Activated T-cell treated with anti-CD3 and anti-CD28 coated beads, Interleukin-2, amount 50 U/mL, for 48 hours (primary cell): Measurements from ENCODE around the gene PAH.
A peak's percentile ranks its signal among the peaks of the same experiment; 100 is the strongest.

ENCODE experiments used
- DNase-seq, 2 experiments: peaks; one replicate each; pipeline ENCODE4 v3.0.0-alpha.2; 2020

The PAH gene

DNA sequence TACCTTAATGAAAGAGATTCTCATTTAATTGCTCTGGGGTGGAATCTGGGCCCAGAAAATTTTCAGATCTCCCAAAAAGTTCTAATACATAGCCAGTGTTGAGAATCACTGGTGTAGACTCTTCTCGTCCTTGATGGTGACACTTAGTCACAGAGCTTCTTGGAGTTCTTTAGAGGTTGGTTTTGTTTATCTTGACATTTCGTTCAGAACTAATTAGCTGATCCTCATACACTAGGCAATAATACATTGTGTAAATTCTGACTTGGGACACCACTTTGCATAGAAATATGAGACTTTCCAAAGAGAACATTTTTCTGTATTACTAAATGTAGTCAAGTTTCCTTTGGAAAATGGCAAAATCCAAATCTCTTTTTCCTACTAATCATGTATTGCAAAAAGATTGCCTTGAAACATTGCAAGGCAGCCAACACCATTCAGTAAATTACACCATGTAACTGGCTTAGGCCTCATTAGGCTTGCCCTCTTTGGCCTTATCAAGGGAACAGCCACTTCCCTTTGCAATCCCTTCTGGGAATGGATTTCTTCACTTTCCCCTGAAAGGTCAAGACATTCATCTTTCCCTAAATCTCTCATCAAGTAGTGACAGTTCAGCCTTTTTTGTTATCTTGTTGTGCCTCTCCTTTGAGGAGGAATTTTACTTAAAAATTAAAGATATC, 102.2 kb downstream of the PAH start:
- DNase-seq, result no peak

DNA sequence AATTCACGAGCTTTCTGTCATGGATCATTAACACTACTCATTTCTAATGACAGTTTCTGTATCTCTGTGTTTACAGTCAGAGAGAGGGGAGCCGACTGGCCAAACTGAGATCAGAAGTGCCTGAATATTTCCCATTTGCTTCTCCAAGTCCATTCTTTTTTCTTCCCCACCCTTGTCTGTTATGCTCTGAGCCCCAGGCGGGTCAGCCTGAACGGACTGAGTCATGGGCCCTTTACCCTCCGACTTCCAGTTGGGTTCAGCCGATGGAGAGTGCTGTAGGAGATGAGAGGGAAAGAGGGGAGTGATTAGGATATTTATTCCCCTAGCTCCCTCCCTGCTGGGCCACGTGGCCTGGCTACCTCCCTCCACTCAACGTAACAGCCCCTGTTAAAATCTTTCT, 104.7 kb downstream of the PAH start:
- no peak for DNase-seq

DNA sequence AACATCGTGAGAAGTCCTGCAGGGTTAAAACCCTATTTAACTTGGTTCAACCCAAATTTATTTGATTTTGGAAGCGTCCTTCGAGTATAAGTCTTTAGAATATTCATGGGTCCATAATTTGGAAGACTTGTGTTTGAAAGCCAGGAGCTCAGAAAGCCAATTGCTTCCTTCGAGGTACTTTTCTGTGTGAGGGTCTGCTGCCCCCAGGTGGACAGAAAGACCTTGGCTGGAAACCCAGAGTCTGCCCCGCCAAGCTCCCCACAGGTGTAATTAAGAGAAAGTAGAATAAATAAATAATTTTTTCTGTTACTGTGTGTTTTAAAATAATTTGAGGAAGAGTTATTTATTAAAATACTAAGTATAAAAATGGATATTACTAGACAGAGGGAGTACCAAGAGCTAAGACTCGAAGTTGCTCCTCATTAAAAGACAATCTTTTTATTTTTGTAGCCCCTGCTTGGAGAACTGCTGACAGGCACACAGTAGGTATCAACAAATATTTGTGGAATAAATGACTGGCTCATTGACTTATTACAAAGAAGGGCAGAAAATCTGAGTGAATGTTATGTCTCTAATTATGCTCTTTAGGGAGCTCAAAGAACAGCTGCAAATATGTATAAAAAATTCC, 105.8 kb downstream of the PAH start:
- DNase-seq, result peak in 1 of 2 experiments; percentile 24

DNA sequence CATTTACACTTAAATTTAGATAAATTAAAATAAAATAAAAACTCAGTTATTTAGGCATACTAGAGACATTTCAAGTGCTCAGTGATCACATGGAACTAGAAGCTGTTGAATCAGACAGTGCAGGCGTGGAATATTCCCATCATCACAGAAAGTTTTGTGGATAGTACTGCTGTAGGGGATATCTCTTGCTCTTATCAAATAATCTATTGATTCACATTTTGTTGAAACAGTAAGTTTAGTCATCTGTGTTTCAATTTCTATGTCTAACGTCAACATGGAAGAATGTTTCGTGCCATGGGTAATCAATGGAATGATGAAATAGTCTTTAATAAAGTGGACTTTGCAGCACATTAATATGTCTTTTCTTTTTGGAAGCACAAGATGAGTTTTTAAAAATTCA, 108.6 kb downstream of the PAH start:
- no peak for DNase-seq

DNA sequence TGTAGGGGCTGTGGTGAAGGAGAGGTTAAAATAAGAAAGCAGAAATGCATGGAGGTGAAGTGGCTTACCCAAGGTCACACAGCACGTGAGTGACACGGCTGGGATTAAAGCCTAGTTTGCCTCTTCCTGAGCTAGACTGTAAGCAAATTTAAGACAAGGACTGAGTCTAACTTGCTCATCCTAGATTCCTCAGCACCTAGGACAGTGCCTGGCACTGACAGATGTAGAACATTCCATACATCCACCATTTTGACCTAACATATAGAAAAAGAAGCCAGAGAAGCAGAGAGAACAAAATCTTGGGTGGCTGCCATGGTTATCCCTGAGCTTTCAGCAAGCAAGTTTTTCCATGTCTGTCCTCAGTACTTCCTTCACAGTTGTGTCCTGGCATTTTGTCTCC, 110.5 kb downstream of the PAH start:
- DNase-seq, result no peak

DNA sequence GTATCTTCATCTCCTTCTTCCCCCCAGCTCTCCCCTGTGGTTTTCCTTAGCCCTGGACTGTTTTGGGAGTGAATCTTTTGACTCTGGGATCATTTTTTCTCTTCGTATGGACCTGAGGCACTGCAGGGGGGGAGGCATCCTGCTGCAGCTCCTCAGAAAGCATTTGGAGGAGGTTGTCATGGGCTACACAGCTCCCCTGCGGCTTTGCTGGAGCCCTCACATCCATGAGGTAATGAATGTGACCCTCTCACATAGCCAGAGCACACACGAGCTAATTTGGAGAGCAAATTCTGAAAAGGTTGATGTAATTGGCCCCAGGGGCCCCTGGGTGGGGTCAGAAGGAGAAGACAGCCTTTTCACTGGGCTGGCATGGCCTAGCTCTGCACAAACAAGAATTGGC, 110.9 kb downstream of the PAH start:
- no peak for DNase-seq

DNA sequence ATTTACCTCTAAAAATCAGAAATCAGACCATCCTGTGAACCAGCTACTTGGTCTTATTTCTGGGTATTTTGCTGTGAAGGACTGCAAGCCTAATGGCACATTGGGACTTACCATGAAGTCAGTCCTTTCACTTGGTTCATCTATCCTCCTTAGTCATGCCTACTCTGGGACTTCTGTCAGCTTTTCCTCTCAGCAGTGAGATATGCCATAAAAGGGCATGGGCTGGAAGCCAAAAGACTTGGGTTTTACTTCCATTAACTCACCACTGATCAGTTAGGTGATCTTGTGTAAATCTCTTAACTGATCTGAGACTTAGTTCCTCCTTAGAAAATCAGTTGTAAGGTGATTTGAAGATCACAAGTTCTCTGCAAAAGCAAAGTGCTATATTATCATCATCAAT, 116.5 kb downstream of the PAH start:
- no peak for DNase-seq

DNA sequence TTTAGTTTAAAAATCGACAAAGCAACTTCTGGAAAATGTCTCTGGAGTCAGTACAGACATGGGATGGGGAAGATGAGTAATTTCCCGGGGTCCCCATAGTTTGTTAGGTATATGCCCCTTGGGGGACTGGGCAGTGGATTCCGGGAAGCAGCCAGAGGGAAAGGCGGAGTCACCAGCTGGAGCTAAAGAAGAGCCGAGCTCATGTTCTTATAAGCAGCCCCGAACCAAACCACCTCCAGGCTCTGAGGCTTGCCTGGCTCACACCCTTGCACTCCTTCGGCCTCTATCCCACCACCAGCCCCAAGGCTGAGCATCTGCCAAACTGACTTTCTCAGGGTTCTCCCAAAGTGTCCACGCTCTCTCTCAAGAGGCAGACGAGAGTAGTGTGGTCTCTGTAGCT, 117.8 kb downstream of the PAH start:
- DNase-seq, result no peak

DNA sequence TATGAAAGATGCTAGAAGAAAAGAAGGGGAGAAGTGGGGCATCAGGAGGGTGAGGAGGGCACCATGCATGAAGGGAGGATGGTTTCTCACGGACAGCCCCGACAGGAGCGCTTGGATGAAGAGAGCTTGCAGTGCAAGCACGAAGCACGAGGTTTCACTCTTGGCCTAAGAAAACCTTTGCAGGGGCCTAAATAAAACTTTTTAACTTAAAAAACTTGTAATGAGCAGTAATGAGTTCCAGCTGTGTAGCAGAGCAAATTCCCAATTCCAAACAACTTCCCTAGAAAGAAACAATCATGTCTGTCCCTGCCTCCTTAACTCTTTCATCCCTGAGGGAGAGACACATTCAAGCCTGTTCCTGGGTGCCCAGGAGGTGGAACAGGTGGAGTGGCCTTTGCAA, 119.5 kb downstream of the PAH start:
- DNase-seq, result no peak

DNA sequence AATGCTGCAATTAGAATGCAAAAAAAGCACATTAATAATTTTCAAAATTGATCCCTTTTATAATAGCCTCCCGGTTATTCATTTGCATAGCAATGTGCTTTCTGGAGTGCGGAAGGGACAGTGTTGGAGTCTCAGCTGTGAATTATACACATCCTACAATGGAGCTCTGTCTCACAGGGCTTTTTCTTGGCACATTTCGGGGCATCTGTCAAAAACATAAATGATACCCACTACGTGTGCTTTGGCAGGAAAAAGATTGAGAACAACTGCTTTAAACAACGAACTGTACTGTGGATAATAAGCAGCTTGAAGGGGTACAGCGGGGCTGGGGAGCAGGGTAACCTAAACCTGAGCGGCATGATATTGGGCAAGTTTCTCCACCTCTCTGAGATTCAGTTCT, 123.1 kb downstream of the PAH start:
- DNase-seq, result no peak
